ENCODE measurements around the gene SF3B6.

DNA sequence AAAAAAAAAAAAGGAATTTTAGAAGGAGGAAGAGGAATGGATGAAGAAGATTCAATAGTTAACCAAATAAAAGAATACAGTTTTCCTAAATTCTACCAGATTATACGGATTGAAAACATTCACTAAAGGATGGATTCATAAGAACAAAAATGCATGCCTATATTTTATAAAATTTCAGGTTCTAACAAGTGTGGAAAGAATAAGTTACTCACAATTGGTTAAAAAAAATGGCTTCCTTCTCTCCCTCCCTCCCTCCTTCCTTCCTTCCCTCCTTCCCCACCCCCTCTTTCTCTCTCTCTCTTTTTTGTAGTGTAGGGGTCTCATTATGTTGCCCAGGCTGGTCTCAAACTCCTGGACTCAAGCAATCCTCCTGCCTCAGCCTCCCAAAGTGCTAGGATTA lies 10.1 kb upstream of the SF3B6 start:
- TF ChIP-seq, protein P1, sequence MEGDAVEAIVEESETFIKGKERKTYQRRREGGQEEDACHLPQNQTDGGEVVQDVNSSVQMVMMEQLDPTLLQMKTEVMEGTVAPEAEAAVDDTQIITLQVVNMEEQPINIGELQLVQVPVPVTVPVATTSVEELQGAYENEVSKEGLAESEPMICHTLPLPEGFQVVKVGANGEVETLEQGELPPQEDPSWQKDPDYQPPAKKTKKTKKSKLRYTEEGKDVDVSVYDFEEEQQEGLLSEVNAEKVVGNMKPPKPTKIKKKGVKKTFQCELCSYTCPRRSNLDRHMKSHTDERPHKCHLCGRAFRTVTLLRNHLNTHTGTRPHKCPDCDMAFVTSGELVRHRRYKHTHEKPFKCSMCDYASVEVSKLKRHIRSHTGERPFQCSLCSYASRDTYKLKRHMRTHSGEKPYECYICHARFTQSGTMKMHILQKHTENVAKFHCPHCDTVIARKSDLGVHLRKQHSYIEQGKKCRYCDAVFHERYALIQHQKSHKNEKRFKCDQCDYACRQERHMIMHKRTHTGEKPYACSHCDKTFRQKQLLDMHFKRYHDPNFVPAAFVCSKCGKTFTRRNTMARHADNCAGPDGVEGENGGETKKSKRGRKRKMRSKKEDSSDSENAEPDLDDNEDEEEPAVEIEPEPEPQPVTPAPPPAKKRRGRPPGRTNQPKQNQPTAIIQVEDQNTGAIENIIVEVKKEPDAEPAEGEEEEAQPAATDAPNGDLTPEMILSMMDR (IDR thresholded peaks at IDR 0.05; ENCODE audit: insufficient read depth, low read length, poor library complexity, severe bottlenecking) = no peak
- TF ChIP-seq EZH2phosphoT487 (conservative IDR thresholded peaks at IDR 0.05; ENCODE audit: low read length) = no peak

Measured in SU-DHL-6 (cell line).